Measurements from ENCODE around the gene TLN1.

The TLN1 gene

DNA sequence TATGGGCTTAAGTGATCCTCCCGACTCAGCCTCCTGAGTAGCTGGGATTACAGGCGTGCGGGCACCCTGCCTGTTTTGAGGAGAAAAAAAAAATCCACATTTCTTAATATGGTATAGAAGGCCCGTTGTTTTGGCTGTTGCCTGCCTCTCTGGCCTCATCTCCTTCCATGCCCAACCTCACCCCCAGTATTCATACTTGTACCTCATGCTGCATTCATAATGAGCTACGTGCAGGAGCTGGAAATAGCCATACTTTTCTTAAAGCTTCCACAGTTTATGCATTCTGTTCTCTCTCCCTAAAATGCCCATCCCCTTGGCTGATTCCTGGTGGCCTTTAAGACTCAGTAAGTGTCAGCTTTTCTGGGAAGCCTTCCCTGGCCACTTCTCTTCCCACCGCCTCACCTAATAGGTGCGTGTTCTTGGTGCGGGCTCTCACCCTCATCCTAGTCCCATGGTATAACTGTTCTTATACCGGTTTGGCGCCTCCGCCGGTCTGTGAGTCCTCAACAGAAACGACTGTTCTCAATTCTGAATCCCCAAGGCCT, 40.2 kb downstream of the TLN1 start:
- no peak overlapping the region for H3K4me2 ChIP-seq (ENCODE audit: low read length)

GRCh38 chr9:35691334-35691650, 40.7 kb downstream of the TLN1 start:
- H3K27ac ChIP-seq (ENCODE audit: low read depth, low read length): no peak overlapping the region
- peak overlapping the region; percentile 95 for H3K4me2 ChIP-seq (ENCODE audit: low read length)
- H4K20me1 ChIP-seq (ENCODE audit: control insufficient read depth, insufficient read depth, low read depth, low read length): no peaks in the 10 kb centered on the region
- H3K4me1 ChIP-seq (ENCODE audit: control insufficient read depth, low read length): peaks cover 47% of the 10 kb centered on the region
- TF ChIP-seq EZH2phosphoT487 (IDR thresholded peaks at IDR 0.05; ENCODE audit: borderline replicate concordance, low read length) (no peak), CTCF (IDR thresholded peaks at IDR 0.05; ENCODE audit: low read depth, low read length, poor library complexity, severe bottlenecking) (no peak)
- H3F3A ChIP-seq (ENCODE audit: control insufficient read depth, insufficient read depth): peaks cover 8% of the 10 kb centered on the region; the same call in 1 of the 2 replicates
- H3K9me2 ChIP-seq (replicated peaks; ENCODE audit: control insufficient read depth, low read length): no peaks in the 10 kb centered on the region
- H3K79me2 ChIP-seq (ENCODE audit: control insufficient read depth, low read length): no peaks in the 10 kb centered on the region
- H3K36me3 ChIP-seq (ENCODE audit: control insufficient read depth, low read length): peaks cover 8% of the 10 kb centered on the region
- H3K27me3 ChIP-seq (ENCODE audit: control insufficient read depth, low read length): no peaks in the 10 kb centered on the region
- peak overlapping the region; percentile 81 for H3K4me3 ChIP-seq (ENCODE audit: low read length)
- H3K9me3 ChIP-seq (ENCODE audit: control insufficient read depth, insufficient read depth, low read length): no peaks in the 10 kb centered on the region

More for the DNA sequence above, 40.2 kb downstream of the TLN1 start:
- Histone ChIP-seq H3K36me3 (ENCODE audit: control insufficient read depth, low read length) (peaks cover 13% of the 10 kb centered on the region), H3K4me1 (ENCODE audit: control insufficient read depth, low read length) (peaks cover 44% of the 10 kb centered on the region), H3K27me3 (ENCODE audit: control insufficient read depth, low read length) (no peaks in the 10 kb centered on the region), H3K9me2 (replicated peaks; ENCODE audit: control insufficient read depth, low read length) (no peaks in the 10 kb centered on the region), H3K27ac (ENCODE audit: low read depth, low read length) (no peak overlapping the region), H4K20me1 (ENCODE audit: control insufficient read depth, insufficient read depth, low read depth, low read length) (no peaks in the 10 kb centered on the region), H3K79me2 (ENCODE audit: control insufficient read depth, low read length) (no peaks in the 10 kb centered on the region), H3K9me3 (ENCODE audit: control insufficient read depth, insufficient read depth, low read length) (no peaks in the 10 kb centered on the region), H3K4me3 (ENCODE audit: low read length) (no peak overlapping the region), H3F3A (ENCODE audit: control insufficient read depth, insufficient read depth) (peaks cover 9% of the 10 kb centered on the region; the same call in 1 of the 2 replicates)
- TF ChIP-seq EZH2phosphoT487 (IDR thresholded peaks at IDR 0.05; ENCODE audit: borderline replicate concordance, low read length) (no peak), CTCF (IDR thresholded peaks at IDR 0.05; ENCODE audit: low read depth, low read length, poor library complexity, severe bottlenecking) (no peak)

- H3K27me3 ChIP-seq (ENCODE audit: control insufficient read depth, low read length): no peaks in the 10 kb centered on the region
- peaks cover 3% of the 10 kb centered on the region for H3K36me3 ChIP-seq (ENCODE audit: control insufficient read depth, low read length)
- no peaks in the 10 kb centered on the region for H3K79me2 ChIP-seq (ENCODE audit: control insufficient read depth, low read length)
- H4K20me1 ChIP-seq (ENCODE audit: control insufficient read depth, insufficient read depth, low read depth, low read length): no peaks in the 10 kb centered on the region
- no peaks in the 10 kb centered on the region for H3K9me2 ChIP-seq (replicated peaks; ENCODE audit: control insufficient read depth, low read length)
- H3K4me2 ChIP-seq (ENCODE audit: low read length): peak overlapping the region; percentile 95
- peak overlapping the region; percentile 81 for H3K4me3 ChIP-seq (ENCODE audit: low read length)
- H3F3A ChIP-seq (ENCODE audit: control insufficient read depth, insufficient read depth): peaks cover 8% of the 10 kb centered on the region; the same call in 1 of the 2 replicates
- peaks cover 49% of the 10 kb centered on the region for H3K4me1 ChIP-seq (ENCODE audit: control insufficient read depth, low read length)
- no peak for TF ChIP-seq EZH2phosphoT487 (IDR thresholded peaks at IDR 0.05; ENCODE audit: borderline replicate concordance, low read length)
- TF ChIP-seq CTCF (IDR thresholded peaks at IDR 0.05; ENCODE audit: low read depth, low read length, poor library complexity, severe bottlenecking): no peak
- H3K9me3 ChIP-seq (ENCODE audit: control insufficient read depth, insufficient read depth, low read length): no peaks in the 10 kb centered on the region
- H3K27ac ChIP-seq (ENCODE audit: low read depth, low read length): peak overlapping the region; percentile 30
These were observed 41.2 kb downstream of the TLN1 start for GRCh38 chr9:35690614-35691333.

Measured in DOHH2 (cell line).